Glutamatergic neuron (in vitro differentiated cells): ENCODE results near the gene PIK3R3. TPM values are rescaled to one million over a fixed set of nuclear protein-coding genes. Genes with fewer than 3 reads are reported as not detected.

ENCODE experiments used
- DNase-seq: peaks from one replicate; pipeline ENCODE4 v3.0.0; 2022
- H3K27ac Mint-ChIP-seq: one replicate; pipeline ENCODE4 v1.8.0; 2020; ENCODE audit warnings: mild to moderate bottlenecking, mixed read lengths, inconsistent platforms; ENCODE audit not compliant: unreplicated experiment
- H3K27me3 Mint-ChIP-seq: one replicate; pipeline ENCODE4 v1.8.0; 2020; ENCODE audit warnings: mild to moderate bottlenecking, moderate library complexity, mixed read lengths, inconsistent platforms; ENCODE audit not compliant: unreplicated experiment
- H3K36me3 Mint-ChIP-seq: one replicate; pipeline ENCODE4 v1.8.0; 2020; ENCODE audit warnings: mild to moderate bottlenecking, mixed read lengths, inconsistent platforms; ENCODE audit not compliant: unreplicated experiment
- H3K4me1 Mint-ChIP-seq: one replicate; pipeline ENCODE4 v1.8.0; 2020; ENCODE audit warnings: mild to moderate bottlenecking, low read depth, mixed read lengths, inconsistent platforms; ENCODE audit not compliant: unreplicated experiment
- H3K4me3 Mint-ChIP-seq: one replicate; pipeline ENCODE4 v1.8.0; 2020; ENCODE audit warnings: mild to moderate bottlenecking, mixed read lengths, inconsistent platforms; ENCODE audit not compliant: unreplicated experiment
- H3K9me3 Mint-ChIP-seq: one replicate; pipeline ENCODE4 v1.8.0; 2020; ENCODE audit warnings: mild to moderate bottlenecking, moderate library complexity, mixed read lengths, inconsistent platforms; ENCODE audit not compliant: unreplicated experiment
- CTCF ChIP-seq: fragments of 200-600 bp; sonication (generic); IDR thresholded peaks from one replicate; pipeline ENCODE4 v1.5.0; 2021; ENCODE audit not compliant: partially characterized antibody, unreplicated experiment
- total RNA-seq: library from RNA; stranded (reverse); fragmentation: NEBNext Ultra II Directional; extraction: Animal tissue kit (Norgen Biotek cat#: 25700); gene quantifications from one replicate; pipeline ENCODE4 v1.2.1, GENCODE V29; 2021; ENCODE audit not compliant: unreplicated experiment

PIK3R3 gene
- total RNA-seq, 1 donor from 2014 or later: 156 TPM

DNA sequence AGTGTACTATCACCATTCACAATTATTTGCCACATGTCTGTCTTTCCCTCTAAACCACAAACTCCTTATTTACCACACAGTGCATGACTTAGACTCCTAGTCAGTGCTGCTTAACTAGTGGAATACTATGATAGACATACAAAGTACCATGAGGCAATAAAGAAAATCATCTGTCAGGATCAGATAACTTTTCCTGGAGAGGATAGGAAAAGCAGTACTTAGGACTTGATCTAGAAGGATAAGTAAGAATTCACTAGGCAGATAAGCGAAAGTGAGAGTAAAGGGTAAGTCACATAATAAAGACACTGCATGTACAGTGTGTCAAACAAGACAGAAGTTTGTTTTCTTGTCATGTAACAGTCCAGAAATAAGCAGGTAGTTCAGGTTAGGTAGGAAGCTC lies 21.3 kb upstream of the PIK3R3 start:
- no peak for TF ChIP-seq CTCF
- DNase-seq: no peak
- Mint-ChIP-seq H3K27ac (no peak overlapping the region), H3K9me3 (no peaks in the 10 kb centered on the region), H3K4me1 (no peaks in the 10 kb centered on the region), H3K4me3 (no peak overlapping the region), H3K27me3 (no peaks in the 10 kb centered on the region), H3K36me3 (no peaks in the 10 kb centered on the region)

DNA sequence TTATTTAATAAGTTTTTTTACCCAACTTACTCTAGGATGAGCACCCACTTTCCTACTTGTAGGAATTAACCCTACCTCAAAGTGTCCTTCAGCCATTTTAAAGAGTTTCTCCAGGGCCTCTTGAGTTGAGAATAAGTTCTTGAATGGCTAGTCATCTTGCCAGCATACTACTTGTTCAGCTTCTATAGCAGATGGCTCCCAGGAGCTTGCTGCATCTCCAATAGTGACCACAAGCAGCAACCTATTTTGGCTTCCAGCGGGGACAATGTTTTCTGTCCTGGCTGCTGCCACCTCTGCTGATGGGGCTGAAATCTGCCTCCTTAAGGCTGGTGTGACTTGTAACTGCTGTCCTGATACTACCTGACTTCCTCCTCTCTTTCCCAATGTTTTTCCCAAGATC lies 20.8 kb upstream of the PIK3R3 start:
- Mint-ChIP-seq H3K4me1 (no peaks in the 10 kb centered on the region), H3K4me3 (no peak overlapping the region), H3K27me3 (no peaks in the 10 kb centered on the region), H3K27ac (no peak overlapping the region), H3K9me3 (peaks cover 3% of the 10 kb centered on the region), H3K36me3 (no peaks in the 10 kb centered on the region)
- TF ChIP-seq CTCF: no peak
- no peak for DNase-seq

GRCh38 chr1:46152016-46152415 lies 19.6 kb upstream of the PIK3R3 start:
- DNase-seq: no peak
- no peaks in the 10 kb centered on the region for H3K27me3 Mint-ChIP-seq
- H3K9me3 Mint-ChIP-seq: peaks cover 3% of the 10 kb centered on the region
- TF ChIP-seq CTCF: no peak
- H3K36me3 Mint-ChIP-seq: no peaks in the 10 kb centered on the region
- no peak overlapping the region for H3K4me3 Mint-ChIP-seq
- H3K4me1 Mint-ChIP-seq: no peaks in the 10 kb centered on the region
- no peak overlapping the region for H3K27ac Mint-ChIP-seq

DNA sequence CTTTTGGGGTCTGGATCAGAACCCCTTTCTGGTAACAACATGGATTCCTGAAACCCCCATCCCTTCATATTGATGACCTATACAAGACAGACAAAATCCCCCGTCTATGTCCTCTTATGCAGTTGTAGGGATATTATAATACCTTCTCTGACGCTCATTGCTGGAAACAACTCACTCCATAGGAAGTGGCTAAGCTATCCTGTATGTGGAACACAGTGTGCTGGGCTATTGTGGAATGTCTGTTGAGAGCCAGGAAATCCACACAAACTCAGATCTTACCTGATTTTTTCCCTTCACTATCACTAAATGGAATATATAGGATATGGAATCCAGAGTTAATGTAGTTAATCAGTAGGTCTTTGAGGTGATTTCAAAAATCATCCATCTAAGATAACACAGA lies 17.7 kb upstream of the PIK3R3 start:
- Mint-ChIP-seq H3K27me3 (no peaks in the 10 kb centered on the region), H3K9me3 (peaks cover 4% of the 10 kb centered on the region), H3K36me3 (no peaks in the 10 kb centered on the region), H3K4me3 (no peak overlapping the region), H3K4me1 (no peaks in the 10 kb centered on the region), H3K27ac (no peak overlapping the region)
- no peak for TF ChIP-seq CTCF
- no peak for DNase-seq

DNA sequence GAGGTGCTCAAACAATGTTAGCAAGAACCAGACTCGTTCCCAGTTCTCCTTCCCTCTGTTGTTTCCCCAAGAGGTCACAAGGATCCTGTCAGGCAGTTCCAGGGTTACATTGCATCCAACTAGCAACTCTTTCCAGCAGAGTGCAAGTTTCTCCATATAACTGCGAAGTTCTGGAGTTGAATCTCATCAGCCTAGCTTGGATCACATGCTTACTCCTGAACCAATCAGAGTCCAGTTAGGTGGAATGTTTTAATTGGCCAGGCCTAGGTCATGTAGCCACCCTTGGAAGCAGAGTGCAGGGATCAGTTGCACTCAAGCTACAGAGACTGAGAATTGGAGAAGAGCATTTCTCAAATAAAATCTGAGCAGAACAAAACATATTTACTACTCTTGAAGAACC lies 15.9 kb upstream of the PIK3R3 start:
- no peak for TF ChIP-seq CTCF
- H3K27me3 Mint-ChIP-seq: no peaks in the 10 kb centered on the region

More for the DNA sequence above, 15.9 kb upstream of the PIK3R3 start:
- no peak overlapping the region for H3K27ac Mint-ChIP-seq
- DNase-seq: no peak
- H3K4me1 Mint-ChIP-seq: no peaks in the 10 kb centered on the region
- H3K9me3 Mint-ChIP-seq: peaks cover 4% of the 10 kb centered on the region
- H3K36me3 Mint-ChIP-seq: no peaks in the 10 kb centered on the region
- no peak overlapping the region for H3K4me3 Mint-ChIP-seq
